HG02763 (cell line): ENCODE results near the gene ST8SIA5.
A peak's percentile ranks its signal among the peaks of the same experiment; 100 is the strongest.
"Not testable (repeated sequence)": the region's sequence is repeated elsewhere in the genome, so short reads cannot be mapped to it uniquely, and the experiment has no call there.

Source experiments
- ATAC-seq: cut with Tn5 transposase; IDR thresholded peaks from one replicate; pipeline ENCODE4 v1.9.1; 2021; ENCODE audit warnings: mild to moderate bottlenecking, moderate library complexity; ENCODE audit not compliant: unreplicated experiment

The ST8SIA5 gene, protein sequence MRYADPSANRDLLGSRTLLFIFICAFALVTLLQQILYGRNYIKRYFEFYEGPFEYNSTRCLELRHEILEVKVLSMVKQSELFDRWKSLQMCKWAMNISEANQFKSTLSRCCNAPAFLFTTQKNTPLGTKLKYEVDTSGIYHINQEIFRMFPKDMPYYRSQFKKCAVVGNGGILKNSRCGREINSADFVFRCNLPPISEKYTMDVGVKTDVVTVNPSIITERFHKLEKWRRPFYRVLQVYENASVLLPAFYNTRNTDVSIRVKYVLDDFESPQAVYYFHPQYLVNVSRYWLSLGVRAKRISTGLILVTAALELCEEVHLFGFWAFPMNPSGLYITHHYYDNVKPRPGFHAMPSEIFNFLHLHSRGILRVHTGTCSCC

GRCh38 chr18:46756559-46757201 is at the start of gene ST8SIA5:
TSS of gene ST8SIA5 (minus strand) at chr18:46757053. CDS start at chr18:46756508, 545 bp downstream.
- no peak for ATAC-seq

- ATAC-seq: not testable (repeated sequence)
Measured at GRCh38 chr18:46795945-46796344, 39.1 kb upstream of the ST8SIA5 start.

GRCh38 chr18:46794607-46795006 is 37.8 kb upstream of the ST8SIA5 start:
- ATAC-seq: no peak

GRCh38 chr18:46793565-46793964 is 36.7 kb upstream of the ST8SIA5 start:
- ATAC-seq: no peak

GRCh38 chr18:46789088-46789487 is 32.2 kb upstream of the ST8SIA5 start:
- no peak for ATAC-seq

GRCh38 chr18:46787674-46788073 is 30.8 kb upstream of the ST8SIA5 start:
- no peak for ATAC-seq

DNA sequence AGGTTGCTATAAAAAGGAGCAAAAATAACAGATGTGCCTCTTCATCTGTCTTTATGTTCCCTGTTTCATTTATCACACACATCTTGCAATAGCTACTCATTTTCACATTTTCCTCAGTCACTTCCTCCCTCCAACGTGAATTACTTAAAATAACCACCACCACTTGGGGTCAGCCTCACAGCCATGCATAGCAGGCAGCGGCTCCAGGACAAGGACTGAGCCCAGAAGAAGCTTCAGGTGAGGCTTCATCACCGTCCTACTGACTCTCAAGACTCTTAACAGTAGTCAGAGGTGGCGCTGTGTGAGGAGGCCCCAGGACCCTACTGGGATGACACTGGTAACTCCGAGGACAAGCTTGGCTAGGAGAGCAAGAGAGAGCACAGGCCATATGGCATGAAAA is 15.5 kb upstream of the ST8SIA5 start:
- no peak for ATAC-seq

GRCh38 chr18:46771141-46771540 is 14.3 kb upstream of the ST8SIA5 start:
- no peak for ATAC-seq

- ATAC-seq: no peak
Measured at GRCh38 chr18:46770708-46771107, 13.9 kb upstream of the ST8SIA5 start.

DNA sequence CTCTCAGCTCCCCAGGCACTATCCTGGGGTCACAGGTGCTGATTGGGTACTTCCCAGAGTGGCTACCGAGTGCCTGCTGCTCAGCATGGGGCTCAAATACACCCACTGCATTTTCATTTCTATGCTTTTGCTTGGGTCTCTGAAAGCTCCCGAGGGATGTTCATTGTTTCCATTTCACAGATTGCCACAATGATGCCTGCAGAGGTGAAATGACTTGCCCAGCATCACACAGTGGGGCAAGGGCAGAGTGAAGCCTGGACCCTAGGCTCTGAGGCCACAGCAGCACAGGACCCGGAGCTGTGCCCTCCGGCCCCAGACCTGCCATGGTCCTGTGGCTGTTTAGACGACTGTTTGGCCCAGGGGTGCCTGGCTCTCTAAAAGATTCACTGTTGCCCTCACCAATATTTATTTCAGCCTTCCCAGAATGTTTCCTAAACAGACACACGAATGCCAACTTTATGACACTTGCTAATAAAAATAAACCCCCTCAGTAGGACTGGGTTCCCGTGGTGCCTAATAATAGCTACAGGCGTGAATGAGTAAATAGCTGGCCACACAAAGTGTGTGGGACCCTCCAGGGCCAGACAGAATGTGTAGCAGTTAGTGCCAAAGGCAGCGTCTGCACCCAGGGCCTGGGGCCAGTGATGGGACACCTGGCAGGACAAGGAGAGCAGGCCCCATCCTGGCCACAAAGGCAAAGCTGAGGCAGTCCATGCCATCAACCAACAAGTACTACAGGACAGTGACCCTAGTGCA is 11.5 kb upstream of the ST8SIA5 start:
- ATAC-seq: no peak

- no peak for ATAC-seq
Measured at GRCh38 chr18:46767217-46767616, 10.4 kb upstream of the ST8SIA5 start.

GRCh38 chr18:46764586-46764985 is 7.7 kb upstream of the ST8SIA5 start:
- ATAC-seq: no peak

DNA sequence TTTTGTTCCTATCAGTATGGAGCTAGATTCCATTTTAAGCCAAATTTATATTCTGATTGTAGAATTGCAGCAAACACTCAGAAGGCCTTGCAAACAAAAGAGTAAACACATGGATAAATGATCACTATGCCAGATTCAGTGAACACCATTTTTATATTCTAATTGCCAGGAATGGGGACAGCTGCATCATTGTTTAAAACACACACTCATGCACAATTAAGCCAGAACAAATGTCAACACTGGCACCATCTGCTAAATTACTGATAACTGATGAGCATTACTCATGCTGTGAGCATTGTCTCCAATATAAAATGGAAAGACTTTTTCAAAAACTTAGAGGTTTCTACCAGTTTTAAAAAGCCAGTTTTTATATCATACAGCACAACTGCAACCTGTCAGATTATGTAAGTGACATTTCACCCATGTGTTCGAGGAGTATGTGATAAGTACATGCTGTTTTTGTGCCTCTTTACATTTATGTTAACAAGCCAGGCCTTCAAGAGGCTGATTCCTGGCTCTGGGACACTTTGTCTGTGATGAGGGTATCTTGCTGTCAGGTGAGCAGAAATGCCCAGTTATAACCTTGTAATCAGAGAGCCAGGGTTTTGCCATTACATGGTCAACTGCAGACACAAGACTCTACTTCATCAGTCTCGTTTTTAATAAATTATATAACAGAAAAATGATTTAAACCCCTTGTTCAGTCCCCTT is 4.4 kb upstream of the ST8SIA5 start:
- ATAC-seq: no peak

DNA sequence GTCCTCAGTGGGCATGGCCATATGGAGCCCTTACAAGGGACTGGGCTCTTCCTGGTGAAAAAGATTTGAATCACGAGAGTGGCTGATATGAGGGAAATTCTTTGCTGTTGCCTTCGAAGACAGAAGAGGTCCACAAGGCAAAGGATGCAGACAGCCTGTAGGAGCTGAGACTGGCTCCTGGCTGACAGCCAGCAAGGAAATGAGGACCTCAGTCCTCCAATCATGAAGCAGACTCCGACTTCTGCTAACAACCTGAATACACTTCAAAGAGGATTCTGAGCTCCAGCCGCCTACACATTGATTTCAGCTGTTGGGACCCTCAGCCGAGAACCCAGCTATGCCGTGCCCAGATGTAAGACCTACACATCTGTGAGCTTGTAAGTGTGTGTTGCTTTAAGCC is 3.0 kb upstream of the ST8SIA5 start:
- no peak for ATAC-seq

DNA sequence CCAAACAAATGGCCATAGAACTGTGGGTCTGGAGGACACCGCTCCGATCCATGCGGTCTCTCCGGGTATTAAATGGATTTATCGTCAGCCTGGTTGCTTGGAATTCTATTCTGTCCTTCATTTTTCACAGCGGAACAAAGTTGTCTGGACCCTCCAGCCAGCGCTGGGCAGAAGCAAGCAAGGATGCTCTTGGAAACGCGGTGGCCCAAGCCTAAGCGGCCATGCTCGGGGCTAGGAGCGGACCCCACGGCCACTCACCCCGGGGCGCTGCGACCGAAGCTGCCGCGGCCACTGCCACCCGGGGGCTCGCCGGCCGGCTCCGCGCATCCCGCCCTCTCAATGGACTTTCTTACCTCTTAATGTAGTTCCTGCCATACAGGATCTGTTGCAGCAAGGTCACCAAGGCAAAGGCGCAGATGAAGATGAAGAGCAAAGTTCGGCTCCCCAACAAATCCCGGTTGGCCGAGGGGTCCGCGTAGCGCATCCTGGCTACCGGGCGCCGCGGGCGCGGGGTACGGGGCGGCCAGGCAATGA is 761 bp downstream of the ST8SIA5 start:
- ATAC-seq: no peak

DNA sequence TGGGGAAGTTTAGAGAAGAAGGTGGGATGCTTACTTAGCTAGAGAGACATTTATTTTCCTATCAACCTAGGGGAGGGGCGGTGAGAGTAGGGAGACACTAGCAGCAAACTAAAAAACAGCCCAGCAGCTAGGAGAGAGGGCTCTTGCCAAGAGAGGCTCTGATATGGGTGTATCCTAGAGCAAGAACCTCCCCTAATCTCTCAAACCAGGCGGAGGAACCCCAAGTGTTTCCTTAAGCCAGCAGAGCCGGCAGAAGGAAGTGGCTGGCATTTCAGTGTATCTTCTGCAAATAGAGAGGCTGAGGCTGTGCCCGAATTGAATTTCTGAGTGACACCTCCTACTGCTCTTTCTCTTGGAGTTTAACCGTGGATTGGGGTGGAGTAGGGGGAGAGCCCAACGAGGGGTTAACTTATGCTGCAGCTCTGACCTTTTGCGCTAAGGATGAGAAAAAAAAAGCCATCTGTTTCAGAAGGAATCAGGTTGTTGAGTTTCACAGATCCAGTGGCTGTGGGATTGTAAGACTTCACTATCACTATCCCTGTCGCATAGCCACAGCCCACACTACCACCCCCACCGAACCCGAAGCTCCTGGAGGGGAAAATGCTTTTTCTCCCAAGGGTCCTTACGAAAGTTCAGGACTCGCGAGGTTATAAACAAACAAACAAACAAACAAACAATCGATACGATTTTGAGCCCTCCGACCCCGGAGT is 1.4 kb downstream of the ST8SIA5 start:
- no peak for ATAC-seq

GRCh38 chr18:46754661-46755292 is 2.1 kb downstream of the ST8SIA5 start:
- no peak for ATAC-seq

- peak; percentile 42 for ATAC-seq
Measured at GRCh38 chr18:46754188-46754587, 2.7 kb downstream of the ST8SIA5 start.

DNA sequence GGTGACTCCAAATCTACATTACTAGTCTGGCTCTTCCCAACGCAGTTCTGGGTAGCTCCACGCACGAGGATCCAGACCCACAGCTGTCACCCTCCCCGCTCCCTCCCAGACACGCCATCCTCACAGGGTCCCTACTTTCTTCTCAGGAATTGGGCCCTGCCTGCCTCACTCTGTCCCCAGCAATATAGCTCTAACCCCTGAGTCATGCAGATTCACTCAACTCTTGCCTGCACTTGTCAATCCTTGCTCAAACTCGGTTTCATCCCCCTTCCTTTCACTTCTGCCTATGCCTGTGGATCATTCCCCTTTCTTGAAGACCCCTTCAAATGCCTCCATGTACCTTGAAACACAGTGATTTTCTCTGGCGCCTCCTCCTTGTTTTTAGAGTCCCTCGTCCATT is 5.0 kb downstream of the ST8SIA5 start:
- ATAC-seq: no peak

GRCh38 chr18:46750626-46751025 is 6.2 kb downstream of the ST8SIA5 start:
- no peak for ATAC-seq
